ENCODE data around the gene HSD17B4. TPM values are rescaled to one million over a fixed set of nuclear protein-coding genes. Genes with fewer than 3 reads are reported as not detected.
"Not testable (repeated sequence)": the region's sequence is repeated elsewhere in the genome, so short reads cannot be mapped to it uniquely, and the experiment has no call there.

HSD17B4 gene
- total and polyA plus RNA-seq, 9 of the 15 experiments (the other 6 are each of a cell fraction or from before 2014, with no cell fraction given) = 50.6 to 187 (median 94.6) TPM

GRCh38 chr5:119444643-119445042 lies 7.7 kb upstream of the HSD17B4 start:
- DNase-seq (ENCODE audit: extremely low read depth in 1 of 4, low spot score in 3 of 4); in situ Hi-C loops (cut with MboI); H3K9me3 ChIP-seq (replicated peaks; ENCODE audit: control insufficient read depth, insufficient read depth, low read depth, low read length); H3K36me3 ChIP-seq (ENCODE audit: control insufficient read depth, insufficient read depth, low read length); H3K27ac ChIP-seq (ENCODE audit: extremely low read depth, low read depth, low read length); POLR2A ChIA-PET; H4K20me1 ChIP-seq (replicated peaks; ENCODE audit: control insufficient read depth, insufficient read depth, low read length); H3K9ac ChIP-seq (ENCODE audit: insufficient read depth in 1 of 2, low read depth in 2 of 2, low read length in 2 of 2); CTCF ChIA-PET (ENCODE audit: low intra/inter-chr PET ratio); ATAC-seq; H3K9me1 ChIP-seq (ENCODE audit: control insufficient read depth, insufficient read depth, low read length); H3K4me2 ChIP-seq (ENCODE audit: insufficient read depth, low read length); BruUV-seq (replicated peaks); H2AFZ ChIP-seq (ENCODE audit: low read depth, low read length); H3K4me3 ChIP-seq; intact Hi-C loops (cut with micrococcal nuclease); FAIRE-seq; H3K4me1 ChIP-seq (replicated peaks in 1 of 2; ENCODE audit: control insufficient read depth in 2 of 2, insufficient read depth in 2 of 2, low read length in 2 of 2); H3K79me2 ChIP-seq (ENCODE audit: control insufficient read depth, insufficient read depth, low read length); H3K27me3 ChIP-seq (ENCODE audit: control insufficient read depth in 2 of 2, insufficient read depth in 2 of 2, low read length in 2 of 2): not testable (repeated sequence)
- peak; percentile 77 for TF ChIP-seq ZNF146 (CRISPR knock-in tag; IDR thresholded peaks at IDR 0.05; ENCODE audit: unreplicated experiment)
- 36% methylated on average over 4 of the region's 4 CpGs for WGBS (ENCODE audit: insufficient coverage, low coverage, missing lambda C conversion rate)

DNA sequence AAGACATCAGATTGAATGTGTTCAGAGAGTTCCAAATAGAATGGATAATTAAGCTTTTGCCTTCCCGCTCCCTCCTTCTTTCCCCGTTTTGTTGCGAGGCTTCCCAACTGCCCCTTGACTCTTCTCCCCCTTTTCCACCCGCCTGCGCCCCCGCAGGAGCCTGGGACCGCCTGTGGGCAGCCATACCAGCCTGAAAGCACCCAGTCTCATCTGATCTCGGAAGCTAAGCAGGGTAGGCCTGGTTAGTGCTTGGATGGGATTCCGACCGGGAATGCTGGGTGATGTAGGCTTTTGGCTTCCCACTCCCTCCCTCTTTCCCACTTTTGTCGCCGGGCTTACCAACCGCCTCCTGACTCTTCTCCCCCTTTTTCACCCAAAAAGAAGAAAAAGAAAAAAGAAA lies 6.8 kb upstream of the HSD17B4 start:
- intact Hi-C loops (cut with micrococcal nuclease) = no loop called here
- no peak for TF ChIP-seq ZNF3 (CRISPR knock-in tag; IDR thresholded peaks at IDR 0.05)
- TF ChIP-seq MYBL2 (IDR thresholded peaks at IDR 0.05; ENCODE audit: low read depth) = no peak
- TF ChIP-seq MYBL2 (CRISPR knock-in tag; IDR thresholded peaks at IDR 0.05; ENCODE audit: borderline replicate concordance) = no peak
- TF ChIP-seq NR2C2 (CRISPR knock-in tag; IDR thresholded peaks at IDR 0.05) = no peak
- TF ChIP-seq NR2C2 (tag; IDR thresholded peaks at IDR 0.05) = no peak
- TF ChIP-seq CEBPG (CRISPR knock-in tag; IDR thresholded peaks at IDR 0.05) = no peak
- TF ChIP-seq CEBPG (tag; conservative IDR thresholded peaks at IDR 0.05 in 1 of 2, IDR thresholded peaks at IDR 0.05 in 1 of 2) = no peak
- no peak for TF ChIP-seq BRCA1 (IDR thresholded peaks at IDR 0.05)
- no peak for TF ChIP-seq BRCA1 (CRISPR knock-in tag; IDR thresholded peaks at IDR 0.05)
- TF ChIP-seq MIER1 (IDR thresholded peaks at IDR 0.05; ENCODE audit: low read depth) = no peak
- TF ChIP-seq DPF2 (IDR thresholded peaks at IDR 0.05) = no peak
- TF ChIP-seq SPI1 (IDR thresholded peaks at IDR 0.05; ENCODE audit: borderline replicate concordance, low read depth, low read length) = no peak
- no peak for TF ChIP-seq ZC3H4 (CRISPR knock-in tag; IDR thresholded peaks at IDR 0.05; ENCODE audit: borderline replicate concordance)

More for the DNA sequence above, 6.8 kb upstream of the HSD17B4 start:
- DNase-seq (ENCODE audit: extremely low read depth in 1 of 4, low spot score in 3 of 4) (no peak), FAIRE-seq (no peak), ATAC-seq (no peak)
- CTCF ChIA-PET (ENCODE audit: low intra/inter-chr PET ratio) = no interaction called here
- Histone ChIP-seq H3K9ac (ENCODE audit: insufficient read depth in 1 of 2, low read depth in 2 of 2, low read length in 2 of 2) (no peak overlapping the region), H3K9me1 (ENCODE audit: control insufficient read depth, insufficient read depth, low read length) (no peaks in the 10 kb centered on the region), H3K4me2 (ENCODE audit: insufficient read depth, low read length) (no peak overlapping the region), H3K9me3 (replicated peaks; ENCODE audit: control insufficient read depth, insufficient read depth, low read depth, low read length) (no peaks in the 10 kb centered on the region; the same call in 1 of the 2 replicates), H3K4me1 (replicated peaks in 1 of 2; ENCODE audit: control insufficient read depth in 2 of 2, insufficient read depth in 2 of 2, low read length in 2 of 2) (no peaks in the 10 kb centered on the region), H3K27me3 (ENCODE audit: control insufficient read depth in 2 of 2, insufficient read depth in 2 of 2, low read length in 2 of 2) (no peaks in the 10 kb centered on the region), H3K4me3 (no peak overlapping the region), H3K27ac (ENCODE audit: extremely low read depth, low read depth, low read length) (no peak overlapping the region), H2AFZ (ENCODE audit: low read depth, low read length) (no peak overlapping the region), H3K36me3 (ENCODE audit: control insufficient read depth, insufficient read depth, low read length) (no peaks in the 10 kb centered on the region), H3K79me2 (ENCODE audit: control insufficient read depth, insufficient read depth, low read length) (no peaks in the 10 kb centered on the region), H4K20me1 (replicated peaks; ENCODE audit: control insufficient read depth, insufficient read depth, low read length) (no peaks in the 10 kb centered on the region)
- POLR2A ChIA-PET = no interaction called here
- 49% methylated on average over 11 of the region's 13 CpGs for WGBS (ENCODE audit: insufficient coverage, low coverage, missing lambda C conversion rate)
- BruUV-seq (replicated peaks) = no TSS peak
- in situ Hi-C loops (cut with MboI) = no loop called here
